NCI-H1092 (cell line): ENCODE results near the gene CTDP1.

Source experiments
- DNase-seq: peaks from one replicate; lab custom pipeline; 2025; lab: John Stamatoyannopoulos, UW

Gene CTDP1

GRCh38 chr18:79782566-79783308, 103.1 kb downstream of the CTDP1 start:
- peak; percentile 41 for DNase-seq

GRCh38 chr18:79784071-79784913, 104.7 kb downstream of the CTDP1 start:
- DNase-seq = no peak

GRCh38 chr18:79784965-79785770, 105.6 kb downstream of the CTDP1 start:
- no peak for DNase-seq

GRCh38 chr18:79785831-79786230, 106.2 kb downstream of the CTDP1 start:
- DNase-seq = no peak

GRCh38 chr18:79786304-79786703, 106.7 kb downstream of the CTDP1 start:
- no peak for DNase-seq

- DNase-seq = no peak
These were observed 107.4 kb downstream of the CTDP1 start for GRCh38 chr18:79786786-79787526.

- no peak for DNase-seq
These were observed 107.9 kb downstream of the CTDP1 start for GRCh38 chr18:79787527-79787864.

- no peak for DNase-seq
These were observed 108.5 kb downstream of the CTDP1 start for GRCh38 chr18:79787865-79788733.

- DNase-seq = no peak
These were observed 109.1 kb downstream of the CTDP1 start for GRCh38 chr18:79788734-79789085.

- no peak for DNase-seq
These were observed 109.7 kb downstream of the CTDP1 start for GRCh38 chr18:79789091-79789891.

- DNase-seq = peak; percentile 36
These were observed 110.6 kb downstream of the CTDP1 start for GRCh38 chr18:79789901-79790890.

- DNase-seq = no peak
These were observed 111.7 kb downstream of the CTDP1 start for GRCh38 chr18:79790996-79791972.

GRCh38 chr18:79792096-79792987, 112.7 kb downstream of the CTDP1 start:
- no peak for DNase-seq

GRCh38 chr18:79792988-79793355, 113.4 kb downstream of the CTDP1 start:
- no peak for DNase-seq

- no peak for DNase-seq
These were observed 115.2 kb downstream of the CTDP1 start for GRCh38 chr18:79794846-79795245.

GRCh38 chr18:79795446-79795845, 115.8 kb downstream of the CTDP1 start:
- no peak for DNase-seq

GRCh38 chr18:79796016-79796415, 116.4 kb downstream of the CTDP1 start:
- no peak for DNase-seq
